Ishikawa (cell line): ENCODE data around the gene GAB2.

Source experiments
- TAF1 ChIP-seq: IDR thresholded peaks from 2 replicates; pipeline ENCODE4 v1.6.1; 2012; ENCODE audit warnings: low read depth, mild to moderate bottlenecking
- TCF12 ChIP-seq: IDR thresholded peaks from 2 replicates; pipeline ENCODE4 v1.6.1; 2012; ENCODE audit warnings: low read depth

- TF ChIP-seq TAF1 (no peak), TCF12 (no peak)
Measured at GRCh38 chr11:78269806-78270205, 147.8 kb downstream of the GAB2 start.
